ENCODE data around the gene LST1.

- TF ChIP-seq, protein P1, sequence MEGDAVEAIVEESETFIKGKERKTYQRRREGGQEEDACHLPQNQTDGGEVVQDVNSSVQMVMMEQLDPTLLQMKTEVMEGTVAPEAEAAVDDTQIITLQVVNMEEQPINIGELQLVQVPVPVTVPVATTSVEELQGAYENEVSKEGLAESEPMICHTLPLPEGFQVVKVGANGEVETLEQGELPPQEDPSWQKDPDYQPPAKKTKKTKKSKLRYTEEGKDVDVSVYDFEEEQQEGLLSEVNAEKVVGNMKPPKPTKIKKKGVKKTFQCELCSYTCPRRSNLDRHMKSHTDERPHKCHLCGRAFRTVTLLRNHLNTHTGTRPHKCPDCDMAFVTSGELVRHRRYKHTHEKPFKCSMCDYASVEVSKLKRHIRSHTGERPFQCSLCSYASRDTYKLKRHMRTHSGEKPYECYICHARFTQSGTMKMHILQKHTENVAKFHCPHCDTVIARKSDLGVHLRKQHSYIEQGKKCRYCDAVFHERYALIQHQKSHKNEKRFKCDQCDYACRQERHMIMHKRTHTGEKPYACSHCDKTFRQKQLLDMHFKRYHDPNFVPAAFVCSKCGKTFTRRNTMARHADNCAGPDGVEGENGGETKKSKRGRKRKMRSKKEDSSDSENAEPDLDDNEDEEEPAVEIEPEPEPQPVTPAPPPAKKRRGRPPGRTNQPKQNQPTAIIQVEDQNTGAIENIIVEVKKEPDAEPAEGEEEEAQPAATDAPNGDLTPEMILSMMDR (conservative IDR thresholded peaks at IDR 0.05; ENCODE audit: low read depth, low read length) = no peak
- TF ChIP-seq CEBPB (IDR thresholded peaks at IDR 0.05; ENCODE audit: low read depth, low read length) (no peak), POLR2A (IDR thresholded peaks at IDR 0.05; ENCODE audit: low read depth, low read length) (no peak), MXI1 (IDR thresholded peaks at IDR 0.05; ENCODE audit: borderline replicate concordance, low read depth, low read length) (no peak), MAZ (IDR thresholded peaks at IDR 0.05; ENCODE audit: borderline replicate concordance, low read depth, low read length) (no peak), MAFK (IDR thresholded peaks at IDR 0.05; ENCODE audit: low read depth, low read length) (no peak), SMC3 (IDR thresholded peaks at IDR 0.05; ENCODE audit: low read depth, low read length) (no peak), CHD1 (IDR thresholded peaks at IDR 0.05; ENCODE audit: low read depth, low read length) (no peak), NFE2L2 (IDR thresholded peaks at IDR 0.05; ENCODE audit: low read depth, low read length) (no peak), FOS (IDR thresholded peaks at IDR 0.05; ENCODE audit: low read depth, low read length) (no peak), RAD21 (IDR thresholded peaks at IDR 0.05; ENCODE audit: low read length) (no peak), BHLHE40 (IDR thresholded peaks at IDR 0.05; ENCODE audit: low read depth, low read length) (no peak), ELK1 (IDR thresholded peaks at IDR 0.05; ENCODE audit: borderline replicate concordance, low read depth, low read length) (no peak)
- TF ChIP-seq, protein P2, sequence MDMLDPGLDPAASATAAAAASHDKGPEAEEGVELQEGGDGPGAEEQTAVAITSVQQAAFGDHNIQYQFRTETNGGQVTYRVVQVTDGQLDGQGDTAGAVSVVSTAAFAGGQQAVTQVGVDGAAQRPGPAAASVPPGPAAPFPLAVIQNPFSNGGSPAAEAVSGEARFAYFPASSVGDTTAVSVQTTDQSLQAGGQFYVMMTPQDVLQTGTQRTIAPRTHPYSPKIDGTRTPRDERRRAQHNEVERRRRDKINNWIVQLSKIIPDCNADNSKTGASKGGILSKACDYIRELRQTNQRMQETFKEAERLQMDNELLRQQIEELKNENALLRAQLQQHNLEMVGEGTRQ (IDR thresholded peaks at IDR 0.05; ENCODE audit: low read depth, low read length) = no peak
These were observed 21.2 kb downstream of the LST1 start for GRCh38 chr6:31607317-31607716.
